ENCODE data around the gene SLC25A24. TPM values are rescaled to one million over a fixed set of nuclear protein-coding genes. Genes with fewer than 3 reads are reported as not detected.

Gene SLC25A24
- total RNA-seq, 1 experiment from 2014 or later: 23.6 TPM

Other genes starting within 250 kb of the SLC25A24 start
- not detected for gene VAV3, start 235.2 kb downstream of the SLC25A24 start, total RNA-seq (2021; ENCODE audit: unreplicated experiment)
- not detected for gene NBPF4, start 43.7 kb upstream of the SLC25A24 start, total RNA-seq (2021; ENCODE audit: unreplicated experiment)
- not detected for gene NBPF6, start 250.0 kb upstream of the SLC25A24 start, total RNA-seq (2021; ENCODE audit: unreplicated experiment)